Fibroblast of lung (primary cell): ENCODE data around the gene GCLC. TPM values are rescaled to one million over a fixed set of nuclear protein-coding genes. Genes with fewer than 3 reads are reported as not detected.
A peak's percentile ranks its signal among the peaks of the same experiment; 100 is the strongest.

Experiments used
- DNase-seq, 2 donors: peaks; one replicate each; pipeline versions ENCODE4 v3.0.0 to v3.0.0-alpha.2; 2010; ENCODE audit warnings: low read depth in 2 of 2
- H2AFZ ChIP-seq: 2 replicates; pipeline ENCODE4 v1.5.1; 2012; ENCODE audit warnings: low read length, control low read depth, inconsistent platforms
- H3K27ac ChIP-seq: 2 replicates; pipeline ENCODE4 v1.5.1; 2011; ENCODE audit warnings: low read length, control low read depth; ENCODE audit not compliant: insufficient read depth
- H3K27me3 ChIP-seq: 2 replicates; pipeline ENCODE4 v1.5.1; 2011; ENCODE audit warnings: mild to moderate bottlenecking, low read length; ENCODE audit not compliant: control insufficient read depth, insufficient read depth
- H3K36me3 ChIP-seq: 2 replicates; pipeline ENCODE4 v1.5.1; 2011; ENCODE audit warnings: low read length; ENCODE audit not compliant: control insufficient read depth, insufficient read depth
- H3K4me1 ChIP-seq: 2 replicates; pipeline ENCODE4 v1.5.1; 2011; ENCODE audit warnings: low read length; ENCODE audit not compliant: control insufficient read depth, insufficient read depth; ENCODE audit errors: extremely low read depth
- H3K4me2 ChIP-seq: 2 replicates; pipeline ENCODE4 v1.5.1; 2011; ENCODE audit warnings: low read length, control low read depth; ENCODE audit not compliant: insufficient read depth; ENCODE audit errors: extremely low read depth
- H3K4me3 ChIP-seq, 4 experiments: fragments of 200-600 bp in 1 of 4; sonication (generic) in 1 of 4; replicated peaks in 1 of 4; 2 replicates each; pipeline ENCODE4 v1.5.1; 2011 to 2016; ENCODE audit warnings: low read length in 4 of 4, low read depth in 3 of 4, mild to moderate bottlenecking in 3 of 4, control low read depth in 2 of 4, inconsistent platforms in 1 of 4, mixed read lengths in 1 of 4; ENCODE audit not compliant: insufficient read depth in 1 of 4; ENCODE audit errors: control extremely low read depth in 1 of 4
- H3K79me2 ChIP-seq: 2 replicates; pipeline ENCODE4 v1.5.1; 2012; ENCODE audit warnings: mild to moderate bottlenecking, low read length, inconsistent platforms; ENCODE audit not compliant: control insufficient read depth, insufficient read depth
- H3K9ac ChIP-seq: 2 replicates; pipeline ENCODE4 v1.5.1; 2011; ENCODE audit warnings: mild to moderate bottlenecking, low read length, control low read depth; ENCODE audit not compliant: insufficient read depth
- H3K9me3 ChIP-seq: 2 replicates; pipeline ENCODE4 v1.5.1; 2012; ENCODE audit warnings: low read depth, low read length; ENCODE audit not compliant: control insufficient read depth, insufficient read depth
- H4K20me1 ChIP-seq: 2 replicates; pipeline ENCODE4 v1.5.1; 2011; ENCODE audit warnings: low read length; ENCODE audit not compliant: control insufficient read depth, insufficient read depth; ENCODE audit errors: extremely low read depth
- EZH2 ChIP-seq: IDR thresholded peaks from 2 replicates; pipeline ENCODE4 v1.5.1; 2012; ENCODE audit warnings: low read length, control low read depth, mild to moderate bottlenecking; ENCODE audit errors: missing control alignments
- polyA plus RNA-seq, 2 donors: library from polyadenylated mRNA; depleted of rRNA in 1 of 2; stranded (reverse) in 1 of 2; unstranded in 1 of 2; fragments of >200 nt; gene quantifications; 2 replicates each; pipeline ENCODE4 v1.2.1, GENCODE V29; 2011 to 2012; ENCODE audit warnings: missing spikeins in 1 of 2
- total RNA-seq: library from RNA; depleted of rRNA; stranded (reverse); fragments of >200 nt; gene quantifications from 2 replicates; pipeline ENCODE4 v1.2.1, GENCODE V29; 2014
- TF ChIP-seq, protein P1 (sequence below), 2 donors: IDR thresholded peaks in 1 of 2; conservative IDR thresholded peaks in 1 of 2; 1 replicate in 1 of 2; 2 replicates in 1 of 2; pipeline ENCODE4 v1.5.1; 2011 to 2012; ENCODE audit warnings: low read length in 2 of 2, control low read depth in 1 of 2, inconsistent platforms in 1 of 2, low read depth in 1 of 2, mild to moderate bottlenecking in 1 of 2

GCLC gene
- total and polyA plus RNA-seq, 2 donors (not counting 1 experiment from before 2014, with no cell fraction given) = 16.0 to 31.4 TPM

DNA sequence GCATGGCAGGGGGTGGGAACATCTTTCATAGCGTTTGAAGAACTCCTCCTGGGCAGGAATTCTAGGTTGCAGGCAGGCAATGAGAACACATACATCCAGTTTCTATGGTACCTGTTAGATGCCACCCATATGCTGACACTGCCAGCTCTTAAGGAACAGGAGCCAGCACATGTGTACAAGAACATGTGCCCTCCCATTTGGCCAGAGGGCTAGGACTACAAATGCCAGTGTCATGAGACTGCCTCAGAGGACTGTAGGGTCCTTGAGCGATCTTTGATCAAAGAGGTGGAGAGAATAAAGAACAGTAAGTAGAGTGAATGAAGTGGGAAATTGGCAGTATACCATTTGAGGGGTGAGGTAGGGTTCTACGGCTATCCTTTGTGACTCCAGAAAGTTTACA is 45.8 kb downstream of the GCLC start:
- H3K4me3 ChIP-seq = no peak overlapping the region
- no peak for TF ChIP-seq EZH2
- TF ChIP-seq, protein P1, sequence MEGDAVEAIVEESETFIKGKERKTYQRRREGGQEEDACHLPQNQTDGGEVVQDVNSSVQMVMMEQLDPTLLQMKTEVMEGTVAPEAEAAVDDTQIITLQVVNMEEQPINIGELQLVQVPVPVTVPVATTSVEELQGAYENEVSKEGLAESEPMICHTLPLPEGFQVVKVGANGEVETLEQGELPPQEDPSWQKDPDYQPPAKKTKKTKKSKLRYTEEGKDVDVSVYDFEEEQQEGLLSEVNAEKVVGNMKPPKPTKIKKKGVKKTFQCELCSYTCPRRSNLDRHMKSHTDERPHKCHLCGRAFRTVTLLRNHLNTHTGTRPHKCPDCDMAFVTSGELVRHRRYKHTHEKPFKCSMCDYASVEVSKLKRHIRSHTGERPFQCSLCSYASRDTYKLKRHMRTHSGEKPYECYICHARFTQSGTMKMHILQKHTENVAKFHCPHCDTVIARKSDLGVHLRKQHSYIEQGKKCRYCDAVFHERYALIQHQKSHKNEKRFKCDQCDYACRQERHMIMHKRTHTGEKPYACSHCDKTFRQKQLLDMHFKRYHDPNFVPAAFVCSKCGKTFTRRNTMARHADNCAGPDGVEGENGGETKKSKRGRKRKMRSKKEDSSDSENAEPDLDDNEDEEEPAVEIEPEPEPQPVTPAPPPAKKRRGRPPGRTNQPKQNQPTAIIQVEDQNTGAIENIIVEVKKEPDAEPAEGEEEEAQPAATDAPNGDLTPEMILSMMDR (conservative IDR thresholded peaks at IDR 0.05 in 1 of 2, IDR thresholded peaks at IDR 0.05 in 1 of 2; ENCODE audit: low read depth in 1 of 2, low read length in 2 of 2) = no peak
- no peak overlapping the region for H3K4me2 ChIP-seq
- no peak overlapping the region for H2AFZ ChIP-seq
- H3K79me2 ChIP-seq = no peaks in the 10 kb centered on the region
- no peaks in the 10 kb centered on the region for H3K36me3 ChIP-seq
- no peak overlapping the region for H3K27ac ChIP-seq
- H3K9ac ChIP-seq = no peak overlapping the region
- H3K27me3 ChIP-seq = no peaks in the 10 kb centered on the region
- no peaks in the 10 kb centered on the region for H4K20me1 ChIP-seq
- H3K9me3 ChIP-seq = no peaks in the 10 kb centered on the region
- peaks cover 10% of the 10 kb centered on the region for H3K4me1 ChIP-seq
- DNase-seq = no peak

DNA sequence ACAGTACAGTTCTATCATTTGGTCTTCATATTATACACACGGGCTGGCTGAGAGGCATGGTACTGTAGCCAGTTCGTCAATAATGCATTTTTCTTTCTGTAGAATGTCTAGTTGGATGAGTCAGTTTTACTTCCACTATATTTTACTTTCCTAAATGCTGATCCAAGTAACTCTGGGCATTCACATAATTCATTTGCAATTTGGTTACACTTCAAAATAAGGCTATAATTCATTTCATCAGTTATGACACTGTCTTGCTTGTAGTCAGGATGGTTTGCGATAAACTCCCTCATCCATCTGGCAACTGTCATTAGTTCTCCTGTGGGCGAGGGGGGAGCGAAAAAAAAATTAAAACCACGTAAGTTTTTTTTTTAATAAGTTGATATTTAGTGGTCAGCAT is 46.3 kb downstream of the GCLC start:
- H3K27ac ChIP-seq = no peak overlapping the region
- no peak overlapping the region for H2AFZ ChIP-seq
- no peaks in the 10 kb centered on the region for H3K36me3 ChIP-seq
- peak in 1 of 2 donors; percentile 12 for DNase-seq
- H3K9ac ChIP-seq = no peak overlapping the region
- no peaks in the 10 kb centered on the region for H3K27me3 ChIP-seq
- no peaks in the 10 kb centered on the region for H4K20me1 ChIP-seq
- H3K4me2 ChIP-seq = no peak overlapping the region
- H3K4me3 ChIP-seq = no peak overlapping the region
- peaks cover 12% of the 10 kb centered on the region for H3K4me1 ChIP-seq
- TF ChIP-seq EZH2 = no peak
- TF ChIP-seq, protein P1 (conservative IDR thresholded peaks at IDR 0.05 in 1 of 2, IDR thresholded peaks at IDR 0.05 in 1 of 2; ENCODE audit: low read depth in 1 of 2, low read length in 2 of 2) = no peak
- H3K79me2 ChIP-seq = no peaks in the 10 kb centered on the region
- H3K9me3 ChIP-seq = no peaks in the 10 kb centered on the region

DNA sequence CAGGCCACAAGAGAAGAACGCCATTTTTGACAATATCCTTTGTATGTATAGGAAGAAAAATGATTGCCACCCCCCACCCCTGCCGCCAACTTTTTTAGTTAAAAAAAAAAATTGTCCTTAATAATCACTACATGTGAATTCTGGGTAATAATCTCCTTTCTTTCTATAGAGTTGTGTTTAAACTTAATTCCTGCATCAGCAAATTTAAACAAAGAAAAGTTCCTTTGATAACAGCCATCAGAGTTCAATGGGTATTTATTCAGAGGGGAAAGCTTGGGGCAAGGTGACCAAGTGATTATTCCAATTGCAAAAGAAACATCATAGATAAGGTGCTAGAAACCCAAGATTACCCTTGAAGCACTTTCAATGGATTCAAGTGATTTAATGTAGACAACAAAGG is 47.0 kb downstream of the GCLC start:
- Histone ChIP-seq H4K20me1 (no peaks in the 10 kb centered on the region), H3K9me3 (no peaks in the 10 kb centered on the region), H2AFZ (no peak overlapping the region), H3K36me3 (no peaks in the 10 kb centered on the region), H3K9ac (no peak overlapping the region), H3K79me2 (no peaks in the 10 kb centered on the region), H3K4me3 (no peak overlapping the region), H3K27me3 (no peaks in the 10 kb centered on the region), H3K4me2 (no peak overlapping the region), H3K4me1 (peaks cover 12% of the 10 kb centered on the region), H3K27ac (no peak overlapping the region)
- no peak for DNase-seq
- TF ChIP-seq EZH2 = no peak
- TF ChIP-seq, protein P1 (conservative IDR thresholded peaks at IDR 0.05 in 1 of 2, IDR thresholded peaks at IDR 0.05 in 1 of 2; ENCODE audit: low read depth in 1 of 2, low read length in 2 of 2) = no peak
